Right cardiac atrium (tissue), 5 donors: ENCODE measurements around the gene DPF3. TPM values are rescaled to one million over a fixed set of nuclear protein-coding genes. Genes with fewer than 3 reads are reported as not detected.

Experiments
- ATAC-seq, 2 donors: fragments of 200-7000 bp; cut with Tn5 transposase; one replicate each; pipeline versions ENCODE4 v1.8.0 to v1.9.1; 2020; ENCODE audit warnings: moderate library complexity in 2 of 2, mild to moderate bottlenecking in 1 of 2
- DNase-seq, 3 donors: peaks; one replicate each; pipeline ENCODE4 v3.0.0-alpha.2; 2020
- H3K27ac ChIP-seq: one replicate; pipeline ENCODE4 v1.5.1; 2013; ENCODE audit warnings: mild to moderate bottlenecking, low read length, control low read depth, moderate library complexity
- H3K27me3 ChIP-seq: one replicate; pipeline ENCODE4 v1.6.1; 2013; ENCODE audit not compliant: control insufficient read depth, insufficient read depth
- H3K4me1 ChIP-seq: one replicate; pipeline ENCODE4 v1.6.1; 2013; ENCODE audit warnings: low read length; ENCODE audit not compliant: control insufficient read depth, insufficient read depth
- H3K4me3 ChIP-seq: one replicate; pipeline ENCODE4 v1.5.1; 2013; ENCODE audit warnings: low read length, control low read depth
- H3K9me3 ChIP-seq: one replicate; pipeline ENCODE4 v1.6.1; 2013; ENCODE audit warnings: low read length; ENCODE audit not compliant: control insufficient read depth
- WGBS: extraction: QIAGEN DNeasy Blood & Tissue Kit; methylation state at CpG from one replicate; pipeline ENCODE4 v1.1.7; 2013; 5-methylcytosine and 5-hydroxymethylcytosine counted together
- intact Hi-C, 4 donors: fragments of 100-400 bp; cut with DNase I; formaldehyde crosslinking; loops; one replicate each; pipeline versions ENCODE4 v1.11.0 to v1.14.0; 2022 to 2023
- polyA plus RNA-seq: library from polyadenylated mRNA; stranded (reverse); fragments of 200-250 nt; gene quantifications from one replicate; pipeline ENCODE4 v1.2.3, GENCODE V29; 2013
- total RNA-seq, 4 donors: library from RNA; stranded (reverse); fragmentation: NEBNext Ultra II Directional; extraction: Animal tissue kit (Norgen Biotek cat#: 25700); gene quantifications; one replicate each; pipeline ENCODE4 v1.2.1, GENCODE V29; 2021
- donor health status: healthy with polysubstance abuse.
- donor health status: DM: no; HTN: yes; CAD: no.
- donor health status: DM: no; HTN: no; CAD: no.
- donor health status: DM: no; HTN: yes; CAD: no; lungs with severe emphysema.
- donor health status: DM: yes; HTN: yes; CAD: no.

The DPF3 gene
- total and polyA plus RNA-seq, 5 donors: 16.5 to 33.0 (median 25.9) TPM

DNA sequence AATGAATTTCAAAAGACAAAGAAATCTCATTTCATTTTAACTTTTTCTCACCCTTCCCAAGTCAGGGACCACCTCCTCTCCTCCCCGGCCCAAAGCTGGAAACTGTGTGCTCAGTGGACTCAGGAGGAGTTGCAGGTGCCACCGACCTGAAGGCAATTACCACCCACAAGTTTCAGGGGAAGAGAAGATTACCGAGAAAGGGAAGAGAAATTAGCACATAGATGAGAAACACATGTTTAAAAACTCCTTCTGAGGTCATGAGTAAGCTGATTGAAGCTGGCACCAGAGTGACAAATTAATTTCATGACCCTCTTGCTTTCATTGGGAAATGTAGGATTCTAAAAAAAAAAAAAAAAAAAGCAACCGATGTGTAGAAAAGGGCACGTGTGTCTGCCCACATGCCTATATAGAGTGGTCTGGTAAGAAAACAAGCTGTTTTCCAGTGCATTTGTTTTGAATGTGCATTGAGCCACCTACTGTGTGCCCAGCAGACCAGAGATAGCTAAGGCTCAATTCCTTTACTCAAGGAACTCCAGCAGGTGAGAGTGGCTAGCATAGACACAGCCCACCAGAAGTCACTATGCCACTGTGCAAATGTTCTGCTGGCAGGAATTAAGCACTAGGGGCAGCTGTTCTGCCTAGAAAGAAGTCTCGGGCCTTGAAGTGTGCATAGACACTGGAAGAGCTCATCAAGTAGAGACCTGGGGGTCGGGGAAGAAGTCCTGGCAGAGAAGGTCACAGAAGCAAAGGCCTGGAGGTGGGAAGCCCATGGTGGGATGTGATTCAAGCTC lies 30.5 kb downstream of the DPF3 start:
- Histone ChIP-seq H3K27ac (no peak overlapping the region), H3K4me3 (no peak overlapping the region), H3K9me3 (no peaks in the 10 kb centered on the region), H3K27me3 (no peaks in the 10 kb centered on the region), H3K4me1 (peaks cover 7% of the 10 kb centered on the region)
- DNase-seq (no peak), ATAC-seq (no peak)
- intact Hi-C loops: no loop called here
- WGBS: 77% methylated on average over 7 of the region's 7 CpGs

DNA sequence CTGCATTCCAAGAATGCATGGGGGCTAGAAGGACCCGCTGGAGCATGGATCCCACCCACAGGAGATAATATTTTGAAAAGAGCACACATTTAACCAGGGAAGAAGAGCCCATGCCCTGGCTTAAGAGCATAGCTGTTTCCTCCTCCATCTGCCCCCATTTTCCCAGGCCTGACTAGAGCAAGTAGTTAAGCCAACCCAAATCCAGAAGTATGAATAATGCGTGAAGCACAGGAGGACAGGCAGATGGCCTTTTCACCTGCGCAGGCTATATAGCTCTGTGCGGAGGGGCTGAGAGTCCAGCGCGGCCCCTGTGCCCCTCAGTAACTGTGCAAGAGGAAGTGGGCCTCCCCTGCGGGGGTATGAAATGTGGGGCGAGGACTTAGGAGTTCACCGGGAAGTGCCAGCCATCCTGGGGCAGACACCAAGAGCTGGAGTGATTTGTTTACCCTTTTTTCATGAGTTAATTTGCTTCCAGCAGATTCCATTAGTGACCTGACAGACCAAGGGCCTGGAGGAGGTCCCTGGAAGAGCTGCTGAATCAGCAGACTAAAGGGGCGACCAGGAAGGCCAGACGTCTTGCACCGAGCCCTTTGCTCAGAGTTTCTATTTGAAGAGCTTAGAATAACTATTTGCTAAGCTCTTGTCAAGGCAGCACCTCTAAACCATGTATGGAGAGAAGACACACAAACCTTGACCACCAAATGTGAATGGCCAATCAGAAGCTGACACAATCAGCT lies 37.2 kb downstream of the DPF3 start:
- no peak for ATAC-seq
- Histone ChIP-seq H3K4me1 (peaks cover 3% of the 10 kb centered on the region), H3K27ac (no peak overlapping the region), H3K4me3 (no peak overlapping the region), H3K27me3 (no peaks in the 10 kb centered on the region), H3K9me3 (no peaks in the 10 kb centered on the region)
- WGBS: 75% methylated on average over 12 of the region's 12 CpGs
- intact Hi-C loops: no loop called here
- no peak for DNase-seq

DNA sequence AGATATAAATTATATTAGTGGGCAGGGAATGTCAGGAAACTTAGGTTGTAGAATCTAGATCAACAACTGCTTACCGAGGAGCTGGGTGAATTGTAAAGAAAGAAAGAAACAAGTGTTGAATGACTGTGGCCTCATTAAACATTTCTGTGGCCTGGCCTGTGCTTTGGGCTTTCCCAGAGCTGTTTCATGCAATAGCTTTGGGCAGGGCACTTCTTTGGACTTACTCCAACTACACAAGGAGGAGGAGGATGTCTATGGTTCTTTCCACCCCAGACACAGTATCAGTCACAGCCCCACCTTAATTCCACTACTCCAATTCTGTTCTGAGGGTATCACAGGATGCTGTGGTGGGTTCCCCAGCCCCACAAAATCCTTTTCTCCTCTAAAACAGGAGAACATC lies 38.0 kb downstream of the DPF3 start:
- H3K4me3 ChIP-seq: no peak overlapping the region
- 85% methylated on average over 1 of the region's 1 CpG for WGBS
- peaks cover 3% of the 10 kb centered on the region for H3K4me1 ChIP-seq
- no peaks in the 10 kb centered on the region for H3K27me3 ChIP-seq
- DNase-seq (no peak), ATAC-seq (peak in 1 of 2 donors; percentile 26)
- no peak overlapping the region for H3K27ac ChIP-seq
- intact Hi-C loops: no loop called here
- H3K9me3 ChIP-seq: no peaks in the 10 kb centered on the region

DNA sequence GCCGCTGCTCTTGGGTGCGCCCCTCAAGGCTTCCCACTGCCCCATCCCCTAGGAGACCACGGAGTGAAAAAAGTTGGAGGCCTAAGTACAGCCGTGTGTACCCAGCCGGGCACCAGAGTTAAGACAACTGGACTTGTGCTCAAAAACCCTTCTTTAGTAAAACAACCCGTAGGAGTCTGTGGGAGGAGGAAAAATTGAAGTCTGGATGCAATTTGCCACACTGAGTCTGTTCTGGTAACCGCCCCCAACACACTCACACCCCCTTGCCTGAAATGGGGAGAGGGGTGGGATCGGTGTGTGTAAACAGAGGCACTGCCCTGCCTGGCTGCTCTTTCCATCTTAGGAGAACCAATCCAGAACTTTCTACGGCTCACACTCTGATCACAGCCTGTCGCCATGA lies 41.7 kb downstream of the DPF3 start:
- no peak overlapping the region for H3K27ac ChIP-seq
- H3K27me3 ChIP-seq: no peaks in the 10 kb centered on the region
- DNase-seq: no peak
- intact Hi-C loops: no loop called here
- 87% methylated on average over 10 of the region's 10 CpGs for WGBS
- no peaks in the 10 kb centered on the region for H3K9me3 ChIP-seq
- ATAC-seq: no peak
- peaks cover 5% of the 10 kb centered on the region for H3K4me1 ChIP-seq
- H3K4me3 ChIP-seq: no peak overlapping the region

DNA sequence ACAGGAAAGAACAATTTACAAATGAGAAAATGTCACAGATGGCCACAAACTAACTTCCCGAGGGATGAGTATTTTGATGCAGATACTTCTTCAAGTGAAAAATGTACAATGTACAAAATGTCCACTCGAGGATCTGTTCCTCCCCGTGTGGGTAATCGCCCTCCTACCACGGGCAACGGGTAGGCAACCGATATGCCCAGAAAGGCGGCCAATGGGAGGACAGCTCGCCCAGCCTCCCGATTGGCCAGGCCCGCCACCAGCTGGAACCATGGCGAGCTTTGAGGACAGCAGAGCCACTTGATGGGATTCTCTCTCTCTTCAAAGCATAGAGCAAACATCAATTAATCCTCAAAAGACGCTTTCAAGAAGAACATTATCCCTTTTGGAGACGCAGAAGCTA lies 42.3 kb downstream of the DPF3 start:
- Histone ChIP-seq H3K27ac (no peak overlapping the region), H3K4me1 (peaks cover 5% of the 10 kb centered on the region), H3K9me3 (no peaks in the 10 kb centered on the region), H3K27me3 (no peaks in the 10 kb centered on the region), H3K4me3 (no peak overlapping the region)
- ATAC-seq: no peak
- no peak for DNase-seq
- 87% methylated on average over 14 of the region's 14 CpGs for WGBS
- intact Hi-C loops: no loop called here

DNA sequence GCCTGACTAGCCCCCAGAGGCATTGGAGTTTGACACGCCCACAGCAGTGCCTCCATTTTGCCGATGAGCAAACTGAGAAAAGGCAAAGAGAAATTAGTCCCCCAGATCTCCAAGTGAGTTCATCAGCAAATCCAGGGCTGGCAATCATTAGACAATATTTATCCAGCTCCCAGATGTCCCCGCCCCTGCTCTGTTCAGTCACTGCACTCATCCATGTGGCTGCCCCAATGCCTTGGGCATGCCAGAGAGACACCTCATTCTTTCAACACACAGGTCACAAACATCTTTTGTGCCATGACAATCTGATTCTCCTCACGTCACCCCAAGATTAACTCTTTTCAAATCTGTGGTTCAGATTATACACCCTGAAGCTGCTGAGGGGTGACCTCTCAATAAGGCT lies 43.5 kb downstream of the DPF3 start:
- Histone ChIP-seq H3K27me3 (no peaks in the 10 kb centered on the region), H3K27ac (no peak overlapping the region), H3K9me3 (no peaks in the 10 kb centered on the region), H3K4me3 (no peak overlapping the region), H3K4me1 (peaks cover 5% of the 10 kb centered on the region)
- intact Hi-C loops: no loop called here
- no peak for ATAC-seq
- WGBS: 87% methylated on average over 4 of the region's 4 CpGs
- no peak for DNase-seq

DNA sequence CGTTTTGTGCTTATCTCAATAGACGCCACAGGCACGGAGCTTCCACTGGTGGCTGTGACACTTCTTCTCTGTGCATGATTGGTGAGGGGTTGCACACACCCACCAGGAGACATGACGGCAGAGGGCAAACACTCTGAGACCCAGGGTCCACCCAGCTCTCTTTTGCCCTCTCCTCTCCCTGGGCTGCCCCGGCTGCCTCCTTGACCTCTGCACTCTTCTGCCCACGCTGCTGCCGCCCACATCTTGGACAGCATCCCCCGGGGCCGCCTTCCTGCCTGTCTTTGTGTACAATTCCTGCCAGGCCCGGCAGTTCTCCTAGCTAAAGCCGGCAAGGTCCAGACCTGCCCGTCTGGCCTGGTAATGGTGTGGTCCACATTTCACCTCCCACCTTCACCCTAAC lies 44.7 kb downstream of the DPF3 start:
- Histone ChIP-seq H3K4me3 (no peak overlapping the region), H3K27me3 (no peaks in the 10 kb centered on the region), H3K4me1 (peaks cover 7% of the 10 kb centered on the region), H3K27ac (no peak overlapping the region), H3K9me3 (no peaks in the 10 kb centered on the region)
- ATAC-seq: peak; percentile 20 to 42
- 38% methylated on average over 12 of the region's 12 CpGs for WGBS
- peak in 1 of 3 donors; percentile 55 for DNase-seq
- intact Hi-C loops: no loop called here

DNA sequence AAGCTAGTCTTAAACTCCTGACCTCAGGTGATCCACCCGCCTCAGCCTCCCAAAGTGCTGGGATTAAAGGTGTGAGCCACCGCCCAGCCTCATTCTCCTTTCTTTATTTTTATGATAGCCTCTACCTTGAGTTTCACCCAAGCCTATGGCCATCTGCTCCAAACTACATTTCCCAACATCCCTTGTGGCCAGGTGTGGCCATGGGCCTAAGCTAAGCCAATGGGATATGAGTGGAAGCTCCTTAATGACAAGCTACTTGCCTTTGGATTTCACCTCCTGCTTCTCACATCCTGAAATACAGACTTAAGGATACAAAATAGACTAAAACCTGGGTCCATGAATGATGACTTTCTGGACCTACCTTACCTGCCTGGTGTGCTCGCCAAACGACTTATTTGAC lies 46.2 kb downstream of the DPF3 start:
- Histone ChIP-seq H3K27me3 (no peaks in the 10 kb centered on the region), H3K4me3 (no peak overlapping the region), H3K9me3 (no peaks in the 10 kb centered on the region), H3K4me1 (peaks cover 7% of the 10 kb centered on the region), H3K27ac (no peak overlapping the region)
- no peak for ATAC-seq
- DNase-seq: no peak
- intact Hi-C loops: no loop called here
- 98% methylated on average over 4 of the region's 4 CpGs for WGBS

DNA sequence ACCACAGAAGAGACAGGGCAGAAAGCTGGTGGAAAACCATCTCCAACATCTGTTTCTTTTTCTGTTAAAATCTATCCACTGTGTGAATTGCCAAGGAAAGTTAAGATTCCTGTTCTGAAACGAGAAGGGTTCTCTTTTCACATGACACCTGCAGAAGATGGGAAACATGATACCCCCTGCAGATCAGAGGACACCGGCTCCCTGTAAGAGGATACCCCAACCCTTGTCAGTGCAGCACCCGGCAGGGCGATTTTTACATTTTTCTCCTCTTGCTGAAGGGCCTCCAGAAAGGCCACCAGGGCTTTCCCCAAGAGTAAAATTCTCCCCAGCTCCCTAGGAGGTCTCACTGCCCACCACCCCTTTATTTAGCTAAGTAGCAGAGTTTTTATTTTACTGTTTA lies 48.2 kb downstream of the DPF3 start:
- ATAC-seq: no peak
- WGBS: 71% methylated on average over 4 of the region's 4 CpGs
- Histone ChIP-seq H3K9me3 (no peaks in the 10 kb centered on the region), H3K27me3 (no peaks in the 10 kb centered on the region), H3K27ac (no peak overlapping the region), H3K4me1 (peaks cover 7% of the 10 kb centered on the region), H3K4me3 (no peak overlapping the region)
- DNase-seq: no peak
- intact Hi-C loops: no loop called here

DNA sequence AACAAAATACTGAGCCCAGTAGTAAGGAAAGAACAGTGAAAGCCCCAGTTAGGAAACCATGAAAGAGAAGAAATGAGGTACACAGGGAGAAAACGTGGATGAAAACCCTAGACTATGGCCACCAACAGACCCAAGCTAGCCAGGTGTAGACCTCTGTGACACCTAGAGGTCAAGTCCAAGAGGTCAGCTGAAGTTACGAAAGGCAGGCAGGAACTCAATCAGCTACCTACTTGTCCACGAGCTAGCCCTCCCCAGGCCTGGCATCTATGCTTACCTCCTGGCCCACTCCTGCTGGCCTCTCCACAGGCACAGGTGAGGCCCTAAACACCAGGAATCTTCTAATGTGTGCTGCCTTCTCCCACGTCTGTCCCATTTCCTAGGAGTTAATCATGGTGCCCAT lies 48.7 kb downstream of the DPF3 start:
- ATAC-seq: no peak
- Histone ChIP-seq H3K27ac (no peak overlapping the region), H3K4me1 (peaks cover 7% of the 10 kb centered on the region), H3K4me3 (no peak overlapping the region), H3K27me3 (no peaks in the 10 kb centered on the region), H3K9me3 (no peaks in the 10 kb centered on the region)
- DNase-seq: no peak
- 92% methylated on average over 4 of the region's 4 CpGs for WGBS
- intact Hi-C loops: no loop called here

DNA sequence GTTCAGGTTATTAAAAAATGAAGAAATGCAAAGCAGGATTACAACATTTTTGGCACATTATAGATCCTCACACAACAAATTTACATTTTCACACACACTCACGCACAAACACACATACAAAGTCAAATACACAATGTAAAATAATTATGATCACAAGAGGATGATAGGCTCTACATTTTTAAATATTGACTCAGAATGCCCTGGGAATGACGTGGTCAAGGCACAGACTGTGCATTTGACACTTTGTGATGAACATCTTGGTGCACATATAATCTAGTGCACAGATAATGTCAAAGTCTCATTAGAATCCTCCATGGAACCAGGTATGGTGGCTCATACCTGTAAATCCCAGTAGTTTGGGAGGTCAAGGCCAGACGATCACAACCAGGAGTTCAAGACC lies 49.4 kb downstream of the DPF3 start:
- peaks cover 6% of the 10 kb centered on the region for H3K4me1 ChIP-seq
- intact Hi-C loops: no loop called here
- no peaks in the 10 kb centered on the region for H3K27me3 ChIP-seq
- no peaks in the 10 kb centered on the region for H3K9me3 ChIP-seq
- H3K4me3 ChIP-seq: no peak overlapping the region
- 91% methylated on average over 3 of the region's 3 CpGs for whole genome bisulfite sequencing
- no peak overlapping the region for H3K27ac ChIP-seq
- ATAC-seq (no peak), DNase-seq (no peak)
